Natural killer cell treated with Interleukin-12 subunit alpha and Interleukin-12 subunit beta and Interleukin-15 and Interleukin-18, amount 100 ng/mL, for 72 hours (primary cell): ENCODE results near the gene NUP93. TPM values are rescaled to one million over a fixed set of nuclear protein-coding genes. Genes with fewer than 3 reads are reported as not detected.

Experiments used
- ATAC-seq, 2 donors: fragments of 150-1000 bp; cut with Tn5 transposase in 1 of 2; sonication (Bioruptor Pico), chemical (Tn5 transposase) in 1 of 2; 2 replicates each; pipeline ENCODE4 v1.10.0; 2021
- DNase-seq: peaks from one replicate; pipeline ENCODE4 v3.0.0; 2022; ENCODE audit warnings: low spot score
- H3K27ac Mint-ChIP-seq, 2 donors: 1 replicate in 1 of 2; 2 replicates in 1 of 2; pipeline ENCODE4 v1.8.0; 2022; ENCODE audit warnings: mixed read lengths in 2 of 2, mild to moderate bottlenecking in 1 of 2, moderate library complexity in 1 of 2
- H3K27me3 Mint-ChIP-seq, 2 donors: 1 replicate in 1 of 2; 2 replicates in 1 of 2; pipeline ENCODE4 v1.8.0; 2022; ENCODE audit warnings: mixed read lengths in 2 of 2
- H3K36me3 Mint-ChIP-seq: one replicate; pipeline ENCODE4 v1.8.0; 2022; ENCODE audit warnings: mixed read lengths
- H3K4me1 Mint-ChIP-seq, 2 donors: 1 replicate in 1 of 2; 2 replicates in 1 of 2; pipeline ENCODE4 v1.8.0; 2022; ENCODE audit warnings: low read depth in 2 of 2, mixed read lengths in 2 of 2, mild to moderate bottlenecking in 1 of 2
- H3K4me3 Mint-ChIP-seq: one replicate; pipeline ENCODE4 v1.8.0; 2022; ENCODE audit warnings: mixed read lengths
- H3K9me3 Mint-ChIP-seq: 2 replicates; pipeline ENCODE4 v1.8.0; 2022; ENCODE audit warnings: mixed read lengths
- total RNA-seq, 2 donors: library from RNA; stranded (reverse); gene quantifications; one replicate each; pipeline ENCODE4 v1.2.3, GENCODE V29; 2022

Gene NUP93
- total RNA-seq, 2 donors from 2014 or later, result 111 to 171 TPM

DNA sequence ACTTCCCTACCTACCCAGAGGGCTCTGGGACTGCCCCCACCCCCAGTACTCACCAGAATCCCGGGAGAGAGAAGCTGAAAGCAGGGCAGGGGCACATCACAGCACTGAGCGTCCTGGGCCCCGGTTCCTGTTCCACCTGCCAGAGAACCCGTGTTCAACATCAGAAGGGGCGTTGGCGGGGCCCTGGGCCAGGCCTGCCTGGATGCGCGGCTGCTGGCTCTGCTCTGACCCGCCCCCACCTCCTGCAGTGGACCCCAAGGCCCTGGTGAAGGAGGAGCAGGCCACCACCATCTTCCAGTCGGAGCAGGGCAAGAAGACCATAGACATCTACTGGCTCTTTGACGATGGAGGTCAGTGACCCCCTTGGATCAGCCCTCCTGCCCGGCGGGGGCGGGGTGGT, 162.8 kb downstream of the NUP93 start:
- no peaks in the 10 kb centered on the region for H3K9me3 Mint-ChIP-seq
- no peak overlapping the region for H3K4me3 Mint-ChIP-seq
- H3K4me1 Mint-ChIP-seq, result no peaks in the 10 kb centered on the region
- H3K36me3 Mint-ChIP-seq, result no peaks in the 10 kb centered on the region
- ATAC-seq, result no peak
- no peaks in the 10 kb centered on the region for H3K27me3 Mint-ChIP-seq
- DNase-seq, result no peak
- H3K27ac Mint-ChIP-seq, result no peak overlapping the region

GRCh38 chr16:56894331-56894917, 164.5 kb downstream of the NUP93 start:
- H3K27me3 Mint-ChIP-seq, result peaks cover 0 to 6% of the 10 kb centered on the region in 2 donors
- no peak overlapping the region for H3K27ac Mint-ChIP-seq
- DNase-seq (no peak), ATAC-seq (no peak)
- no peaks in the 10 kb centered on the region for H3K9me3 Mint-ChIP-seq
- no peaks in the 10 kb centered on the region for H3K36me3 Mint-ChIP-seq
- H3K4me3 Mint-ChIP-seq, result no peak overlapping the region
- peaks cover 7 to 8% of the 10 kb centered on the region in 2 donors for H3K4me1 Mint-ChIP-seq

GRCh38 chr16:56895813-56896212, 165.9 kb downstream of the NUP93 start:
- no peak overlapping the region for H3K4me3 Mint-ChIP-seq
- DNase-seq (no peak), ATAC-seq (no peak)
- no peaks in the 10 kb centered on the region for H3K36me3 Mint-ChIP-seq
- peaks cover 11 to 14% of the 10 kb centered on the region in 2 donors for H3K4me1 Mint-ChIP-seq
- H3K27ac Mint-ChIP-seq, result no peak overlapping the region
- peaks cover 6 to 11% of the 10 kb centered on the region in 2 donors for H3K27me3 Mint-ChIP-seq
- H3K9me3 Mint-ChIP-seq, result no peaks in the 10 kb centered on the region

DNA sequence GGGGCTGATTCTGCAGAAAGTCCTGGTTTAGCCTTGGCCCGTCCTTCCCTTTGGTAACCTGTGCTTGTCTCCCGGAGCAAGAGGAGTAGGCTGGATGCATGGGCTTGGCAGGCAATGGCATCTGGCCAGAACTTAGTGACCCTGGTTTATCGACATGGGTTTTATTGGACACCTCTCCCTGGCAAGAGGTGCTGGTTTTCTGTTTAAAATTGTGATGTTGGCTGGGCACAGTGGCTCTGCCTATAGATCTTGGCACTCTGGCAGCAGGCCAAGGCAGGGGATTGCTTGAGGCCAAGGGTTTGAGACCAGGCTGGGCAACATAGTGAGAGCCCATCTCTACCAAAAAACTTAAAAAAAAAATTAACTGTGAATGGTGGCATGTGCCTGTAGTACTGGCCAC, 166.3 kb downstream of the NUP93 start:
- no peaks in the 10 kb centered on the region for H3K36me3 Mint-ChIP-seq
- no peak overlapping the region for H3K4me3 Mint-ChIP-seq
- H3K27me3 Mint-ChIP-seq, result peaks cover 11 to 15% of the 10 kb centered on the region in 2 donors
- ATAC-seq, result no peak
- peaks cover 11 to 14% of the 10 kb centered on the region in 2 donors for H3K4me1 Mint-ChIP-seq
- H3K27ac Mint-ChIP-seq, result no peak overlapping the region
- DNase-seq, result no peak
- H3K9me3 Mint-ChIP-seq, result no peaks in the 10 kb centered on the region

- DNase-seq, result no peak
- H3K27ac Mint-ChIP-seq, result no peak overlapping the region
- H3K27me3 Mint-ChIP-seq, result peaks cover 13 to 18% of the 10 kb centered on the region in 2 donors
- H3K4me1 Mint-ChIP-seq, result peaks cover 11 to 14% of the 10 kb centered on the region in 2 donors
- no peaks in the 10 kb centered on the region for H3K9me3 Mint-ChIP-seq
- no peaks in the 10 kb centered on the region for H3K36me3 Mint-ChIP-seq
- no peak for ATAC-seq
- H3K4me3 Mint-ChIP-seq, result no peak overlapping the region
Observed at GRCh38 chr16:56897026-56897799, 167.3 kb downstream of the NUP93 start.

DNA sequence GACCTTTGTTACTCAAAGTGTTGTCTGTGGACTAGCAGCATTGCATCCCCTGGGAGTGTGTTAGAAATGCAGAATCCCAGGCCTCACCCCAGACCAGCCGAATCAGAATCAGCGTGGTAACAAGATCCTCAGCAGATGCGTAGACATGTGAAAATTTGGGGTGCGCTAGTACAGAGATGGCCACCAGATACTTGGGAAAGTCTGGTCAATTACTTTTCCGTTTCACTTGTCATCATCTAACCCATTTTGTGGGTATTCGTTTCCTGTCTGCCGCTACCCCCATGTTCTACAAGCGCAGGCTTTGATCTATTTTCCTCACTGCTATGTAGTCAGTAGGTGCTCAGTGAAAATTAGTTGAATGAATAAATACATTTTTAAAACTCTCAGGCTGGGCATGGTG, 168.9 kb downstream of the NUP93 start:
- H3K4me3 Mint-ChIP-seq, result peak overlapping the region; percentile 48
- H3K36me3 Mint-ChIP-seq, result no peaks in the 10 kb centered on the region
- no peak overlapping the region for H3K27ac Mint-ChIP-seq
- peaks cover 13 to 18% of the 10 kb centered on the region in 2 donors for H3K27me3 Mint-ChIP-seq
- no peaks in the 10 kb centered on the region for H3K9me3 Mint-ChIP-seq
- peak in 1 of 2 donors; percentile 51 for ATAC-seq
- peaks cover 11 to 14% of the 10 kb centered on the region in 2 donors for H3K4me1 Mint-ChIP-seq
- DNase-seq, result no peak

Other genes starting within 250 kb of the NUP93 start
- gene BBS2, start 210.1 kb upstream of the NUP93 start, total RNA-seq, result 10 to 100 TPM in 1 of 2 donors, 1 to 10 TPM in 1; 6.6 to 10.6 TPM
- gene MT4, start 165.1 kb upstream of the NUP93 start, total RNA-seq, result not detected
- gene MT3, start 140.6 kb upstream of the NUP93 start, total RNA-seq, result 1 to 10 TPM in 1 of 2 donors, under 1 TPM in 1; 0.70 to 4.2 TPM
- gene MT2A, start 121.5 kb upstream of the NUP93 start, total RNA-seq, result 1,000 to 10,000 TPM in 1 of 2 donors, 100 to 1,000 TPM in 1; 549 to 1,013 TPM
- 100 to 1,000 TPM in 1 of 2 donors, 10 to 100 TPM in 1; 58.5 to 148 TPM for gene MT1E, start 104.3 kb upstream of the NUP93 start, total RNA-seq
- under 1 TPM in 1 of 2 donors, not detected in 1; 0.36 TPM for gene MT1M, start 97.5 kb upstream of the NUP93 start, total RNA-seq
- 10 to 100 TPM in 1 of 2 donors, 1 to 10 TPM in 1; 6.3 to 22.4 TPM for gene MT1A, start 91.5 kb upstream of the NUP93 start, total RNA-seq
- gene MT1B, start 78.2 kb upstream of the NUP93 start, total RNA-seq, result not detected
- 10 to 100 TPM; 11.1 to 19.9 TPM for gene MT1F, start 72.2 kb upstream of the NUP93 start, total RNA-seq
- 1 to 10 TPM; 3.3 to 7.5 TPM for gene MT1G, start 62.1 kb upstream of the NUP93 start, total RNA-seq
- not detected for gene MT1H, start 60.3 kb upstream of the NUP93 start, total RNA-seq
- 10 to 100 TPM; 60.6 to 66.3 TPM for gene MT1X, start 47.7 kb upstream of the NUP93 start, total RNA-seq
- gene SLC12A3, start 135.1 kb downstream of the NUP93 start, total RNA-seq, result not detected
- gene HERPUD1, start 202.0 kb downstream of the NUP93 start, total RNA-seq, result 100 to 1,000 TPM; 127 to 141 TPM
- gene CETP, start 231.8 kb downstream of the NUP93 start, total RNA-seq, result not detected